SK-N-SH (cell line): Measurements from ENCODE around the gene PYGB. TPM values are rescaled to one million over a fixed set of nuclear protein-coding genes. Genes with fewer than 3 reads are reported as not detected.

Experiments
- CTCF ChIA-PET: fragments of 300-600, 350-600 bp; formaldehyde crosslinking; extraction: SDS; loops from one replicate; lab custom pipeline; 2021; lab: Yijun Ruan, JAX
- POLR2A ChIA-PET: fragments of 350-600 bp; sonication (Branson Sonifier 250); formaldehyde crosslinking; extraction: SDS; loops from one replicate; lab custom pipeline; 2020; ENCODE audit warnings: antibody characterized with exemption, inconsistent platforms; lab: Yijun Ruan, JAX
- DNase-seq: peaks from one replicate; pipeline ENCODE4 v3.0.0; 2012
- H2AFZ ChIP-seq: fragments of 200-600 bp; sonication (generic); 2 replicates; pipeline ENCODE4 v1.8.1; 2016; ENCODE audit warnings: antibody characterized with exemption, mild to moderate bottlenecking, low read depth
- H3F3A ChIP-seq: fragments of 200-600 bp; sonication (generic); replicated peaks from 2 replicates; pipeline ENCODE3; 2016; ENCODE audit warnings: antibody characterized with exemption, mild to moderate bottlenecking; ENCODE audit not compliant: insufficient read depth
- H3K27ac ChIP-seq, 2 experiments: fragments of 200-500 bp in 1 of 2; fragments of 200-600 bp in 1 of 2; sonication (Bioruptor generic) in 1 of 2; sonication (generic), shearing (Covaris generic) in 1 of 2; 2 replicates each; pipeline versions ENCODE4 v1.5.1 to v1.6.1; 2014 to 2016; ENCODE audit warnings: low read depth in 2 of 2, inconsistent platforms in 1 of 2, low read length in 1 of 2, mild to moderate bottlenecking in 1 of 2, mixed read lengths in 1 of 2
- H3K27me3 ChIP-seq: fragments of 200-600 bp; sonication (generic), shearing (Covaris generic); 2 replicates; pipeline ENCODE4 v1.6.1; 2016; ENCODE audit warnings: mixed run types; ENCODE audit not compliant: insufficient read depth
- H3K36me3 ChIP-seq, 2 experiments: fragments of 200-500 bp in 1 of 2; fragments of 200-600 bp in 1 of 2; sonication (Bioruptor generic) in 1 of 2; sonication (generic) in 1 of 2; replicated peaks in 1 of 2; 2 replicates each; pipeline versions ENCODE3 to v1.5.1; 2014 to 2016; ENCODE audit warnings: low read length in 1 of 2, mild to moderate bottlenecking in 1 of 2; ENCODE audit not compliant: insufficient read depth in 2 of 2, control insufficient read depth in 1 of 2
- H3K4me1 ChIP-seq, 2 experiments: fragments of 200-500 bp in 1 of 2; fragments of 200-600 bp in 1 of 2; sonication (Bioruptor generic) in 1 of 2; sonication (generic), shearing (Covaris generic) in 1 of 2; 2 replicates each; pipeline versions ENCODE4 v1.5.1 to v1.6.1; 2014 to 2016; ENCODE audit warnings: low read depth in 1 of 2, low read length in 1 of 2, mixed run types in 1 of 2; ENCODE audit not compliant: insufficient read depth in 2 of 2, control insufficient read depth in 1 of 2
- H3K4me2 ChIP-seq: fragments of 200-600 bp; sonication (generic), shearing (Covaris generic); 2 replicates; pipeline ENCODE4 v1.6.1; 2017; ENCODE audit warnings: mixed run types
- H3K4me3 ChIP-seq, 2 experiments: fragments of 200-500 bp in 1 of 2; fragments of 200-600 bp in 1 of 2; sonication (Bioruptor generic) in 1 of 2; sonication (generic), shearing (Covaris generic) in 1 of 2; 2 replicates each; pipeline versions ENCODE4 v1.5.1 to v1.8.1; 2014 to 2016; ENCODE audit warnings: low read depth in 2 of 2, inconsistent platforms in 1 of 2, low read length in 1 of 2, mild to moderate bottlenecking in 1 of 2, mixed read lengths in 1 of 2, moderate library complexity in 1 of 2
- H3K79me2 ChIP-seq: fragments of 200-600 bp; sonication (generic); 2 replicates; pipeline ENCODE4 v1.8.1; 2017; ENCODE audit warnings: mild to moderate bottlenecking; ENCODE audit not compliant: insufficient read depth
- H3K9ac ChIP-seq: fragments of 200-600 bp; sonication (generic); 2 replicates; pipeline ENCODE4 v1.6.1; 2017; ENCODE audit warnings: mixed run types
- H3K9me2 ChIP-seq: fragments of 200-600 bp; sonication (generic); 2 replicates; pipeline ENCODE4 v1.6.1; 2017; ENCODE audit warnings: mixed run types
- H3K9me3 ChIP-seq: fragments of 200-600 bp; sonication (generic); 2 replicates; pipeline ENCODE4 v1.6.1; 2017; ENCODE audit warnings: mixed run types, mild to moderate bottlenecking, moderate library complexity
- H4K20me1 ChIP-seq: fragments of 200-600 bp; sonication (generic); 2 replicates; pipeline ENCODE4 v1.6.1; 2017; ENCODE audit warnings: mild to moderate bottlenecking, mixed run types; ENCODE audit not compliant: insufficient read depth
- ELF1 ChIP-seq: IDR thresholded peaks from 2 replicates; pipeline ENCODE4 v1.4.0; 2012
- EZH2phosphoT487 ChIP-seq: fragments of 200-600 bp; sonication (generic); IDR thresholded peaks from 2 replicates; pipeline ENCODE4 v1.6.1; 2017; ENCODE audit warnings: low read depth, mixed run types, mild to moderate bottlenecking, antibody characterized with exemption, moderate library complexity, borderline replicate concordance
- FOXJ3 ChIP-seq: sonication (generic); formaldehyde crosslinking; IDR thresholded peaks from 2 replicates; pipeline ENCODE4 v1.5.1; 2020; ENCODE audit warnings: mild to moderate bottlenecking, missing genetic modification reagents
- FOXM1 ChIP-seq: IDR thresholded peaks from 2 replicates; pipeline ENCODE4 v1.4.0; 2012; ENCODE audit warnings: low read depth, mild to moderate bottlenecking
- GABPA ChIP-seq: IDR thresholded peaks from 2 replicates; pipeline ENCODE4 v1.4.0; 2012; ENCODE audit warnings: low read depth, mild to moderate bottlenecking
- MXI1 ChIP-seq: IDR thresholded peaks from 2 replicates; pipeline ENCODE4 v1.6.1; 2012; ENCODE audit warnings: mild to moderate bottlenecking, low read depth, low read length, improper control_type of control experiment
- PBX3 ChIP-seq: IDR thresholded peaks from 2 replicates; pipeline ENCODE4; 2012
- POLR2AphosphoS5 ChIP-seq: IDR thresholded peaks from 2 replicates; pipeline ENCODE4 v1.6.1; 2012; ENCODE audit warnings: low read depth, low read length
- REST ChIP-seq: IDR thresholded peaks from 2 replicates; pipeline ENCODE4 v1.6.1; 2012; ENCODE audit warnings: mild to moderate bottlenecking, low read depth, low read length, moderate library complexity
- SIN3A ChIP-seq: IDR thresholded peaks from 2 replicates; pipeline ENCODE4 v1.6.1; 2012; ENCODE audit warnings: low read depth, mild to moderate bottlenecking, low read length, moderate library complexity, borderline replicate concordance
- ZBTB33 ChIP-seq: IDR thresholded peaks from 2 replicates; pipeline ENCODE4 v1.4.0; 2012; ENCODE audit warnings: low read depth, borderline replicate concordance
- WGBS: methylation state at CpG from one replicate; pipeline ENCODE4 v1.1.6; 2017; ENCODE audit warnings: low lambda C conversion rate; 5-methylcytosine and 5-hydroxymethylcytosine counted together
- polyA plus RNA-seq, 3 experiments: library from polyadenylated mRNA; depleted of rRNA; stranded (reverse); fragments of >200 nt; gene quantifications; 2 replicates each; pipeline ENCODE4 v1.2.3, GENCODE V29; 2012
- TF ChIP-seq, protein P1 (sequence below): fragments of 150-350 bp; IDR thresholded peaks from 2 replicates; pipeline ENCODE4 v1.6.1; 2016; ENCODE audit warnings: mild to moderate bottlenecking, low read depth, low read length
- TF ChIP-seq, protein P2 (sequence below): fragments of 150-350 bp; IDR thresholded peaks from 2 replicates; pipeline ENCODE4 v1.6.1; 2017; ENCODE audit warnings: antibody characterized with exemption, low read length, low read depth, borderline replicate concordance
- TF ChIP-seq, protein P3 (sequence below): fragments of 200-600 bp; sonication (generic); IDR thresholded peaks from 2 replicates; pipeline ENCODE4 v1.6.1; 2017; ENCODE audit warnings: antibody characterized with exemption, mild to moderate bottlenecking, moderate library complexity

The PYGB gene
- polyA plus RNA-seq, 1 of the 3 experiments (the other 2 are of a cell fraction): 35.8 TPM

GRCh38 chr20:25306991-25307903 lies 59.4 kb downstream of the PYGB start (continued):
- TF ChIP-seq PBX3 (no peak), ELF1 (no peak), FOXJ3 (CRISPR knock-in tag) (no peak)
- TF ChIP-seq, protein P1, sequence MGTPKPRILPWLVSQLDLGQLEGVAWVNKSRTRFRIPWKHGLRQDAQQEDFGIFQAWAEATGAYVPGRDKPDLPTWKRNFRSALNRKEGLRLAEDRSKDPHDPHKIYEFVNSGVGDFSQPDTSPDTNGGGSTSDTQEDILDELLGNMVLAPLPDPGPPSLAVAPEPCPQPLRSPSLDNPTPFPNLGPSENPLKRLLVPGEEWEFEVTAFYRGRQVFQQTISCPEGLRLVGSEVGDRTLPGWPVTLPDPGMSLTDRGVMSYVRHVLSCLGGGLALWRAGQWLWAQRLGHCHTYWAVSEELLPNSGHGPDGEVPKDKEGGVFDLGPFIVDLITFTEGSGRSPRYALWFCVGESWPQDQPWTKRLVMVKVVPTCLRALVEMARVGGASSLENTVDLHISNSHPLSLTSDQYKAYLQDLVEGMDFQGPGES: no peak

DNA sequence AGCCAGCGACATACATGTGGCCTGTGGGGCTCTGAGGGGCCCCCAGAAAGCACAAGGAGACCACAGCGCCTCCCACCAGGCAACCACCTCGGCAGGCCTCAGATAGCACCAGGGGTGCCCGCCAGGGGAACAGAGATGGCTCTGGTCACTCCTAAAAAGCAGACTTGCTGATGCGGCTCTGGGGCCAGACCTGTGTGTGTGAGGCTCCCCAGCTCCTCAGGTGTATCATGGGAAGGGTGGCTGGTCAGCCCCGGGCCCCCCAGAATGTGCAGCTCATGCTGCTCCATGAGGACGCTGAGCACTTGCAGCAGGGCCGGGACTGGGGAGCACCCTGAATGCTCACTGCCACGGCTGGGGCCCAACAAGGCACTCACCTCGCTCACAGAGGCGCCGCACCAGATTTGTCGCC lies 60.2 kb downstream of the PYGB start:
- POLR2A ChIA-PET: no interaction called here
- no peak for DNase-seq
- H3K79me2 ChIP-seq: no peaks in the 10 kb centered on the region

More for the DNA sequence above, 60.2 kb downstream of the PYGB start:
- CTCF ChIA-PET: interaction anchor here (1.1 to 3.4 kb wide), 5 partner anchors 8 to 314 kb away, joined by 4 to 21 read pairs (median 9); no protein-coding TSS in a partner anchor
- Histone ChIP-seq H3K9me2 (no peaks in the 10 kb centered on the region), H3F3A (peaks cover 23% of the 10 kb centered on the region), H3K27ac (peak overlapping the region in 1 of 2 experiments; percentile 91; a peak in 1 of 4 replicates), H3K27me3 (no peaks in the 10 kb centered on the region), H3K4me1 (peaks cover 27 to 30% of the 10 kb centered on the region in 2 experiments; a peak in 3 of 4 replicates), H3K9me3 (no peaks in the 10 kb centered on the region), H2AFZ (no peak overlapping the region), H3K36me3 (peaks cover 0 to 9% of the 10 kb centered on the region in 2 experiments), H4K20me1 (no peaks in the 10 kb centered on the region), H3K9ac (no peak overlapping the region), H3K4me3 (no peak overlapping the region), H3K4me2 (no peak overlapping the region)
- TF ChIP-seq EZH2phosphoT487 (no peak), POLR2AphosphoS5 (no peak), MXI1 (no peak), SIN3A (no peak), GABPA (no peak), ZBTB33 (no peak), FOXM1 (no peak), REST (no peak)
- TF ChIP-seq, protein P2, sequence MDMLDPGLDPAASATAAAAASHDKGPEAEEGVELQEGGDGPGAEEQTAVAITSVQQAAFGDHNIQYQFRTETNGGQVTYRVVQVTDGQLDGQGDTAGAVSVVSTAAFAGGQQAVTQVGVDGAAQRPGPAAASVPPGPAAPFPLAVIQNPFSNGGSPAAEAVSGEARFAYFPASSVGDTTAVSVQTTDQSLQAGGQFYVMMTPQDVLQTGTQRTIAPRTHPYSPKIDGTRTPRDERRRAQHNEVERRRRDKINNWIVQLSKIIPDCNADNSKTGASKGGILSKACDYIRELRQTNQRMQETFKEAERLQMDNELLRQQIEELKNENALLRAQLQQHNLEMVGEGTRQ: no peak
- TF ChIP-seq, protein P3, sequence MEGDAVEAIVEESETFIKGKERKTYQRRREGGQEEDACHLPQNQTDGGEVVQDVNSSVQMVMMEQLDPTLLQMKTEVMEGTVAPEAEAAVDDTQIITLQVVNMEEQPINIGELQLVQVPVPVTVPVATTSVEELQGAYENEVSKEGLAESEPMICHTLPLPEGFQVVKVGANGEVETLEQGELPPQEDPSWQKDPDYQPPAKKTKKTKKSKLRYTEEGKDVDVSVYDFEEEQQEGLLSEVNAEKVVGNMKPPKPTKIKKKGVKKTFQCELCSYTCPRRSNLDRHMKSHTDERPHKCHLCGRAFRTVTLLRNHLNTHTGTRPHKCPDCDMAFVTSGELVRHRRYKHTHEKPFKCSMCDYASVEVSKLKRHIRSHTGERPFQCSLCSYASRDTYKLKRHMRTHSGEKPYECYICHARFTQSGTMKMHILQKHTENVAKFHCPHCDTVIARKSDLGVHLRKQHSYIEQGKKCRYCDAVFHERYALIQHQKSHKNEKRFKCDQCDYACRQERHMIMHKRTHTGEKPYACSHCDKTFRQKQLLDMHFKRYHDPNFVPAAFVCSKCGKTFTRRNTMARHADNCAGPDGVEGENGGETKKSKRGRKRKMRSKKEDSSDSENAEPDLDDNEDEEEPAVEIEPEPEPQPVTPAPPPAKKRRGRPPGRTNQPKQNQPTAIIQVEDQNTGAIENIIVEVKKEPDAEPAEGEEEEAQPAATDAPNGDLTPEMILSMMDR: no peak
- WGBS: 98% methylated on average over 9 of the region's 13 CpGs
